CD4-positive, alpha-beta memory T cell (primary cell): ENCODE data around the gene LSM14B. TPM values are rescaled to one million over a fixed set of nuclear protein-coding genes. Genes with fewer than 3 reads are reported as not detected.

Source experiments
- CTCF ChIA-PET: fragments of 350-600 bp; sonication (Branson Sonifier 250); formaldehyde crosslinking; loops from one replicate; lab custom pipeline; 2021; ENCODE audit warnings: inconsistent platforms; ENCODE audit not compliant: partially characterized antibody; lab: Charles Lee
- POLR2A ChIA-PET: fragments of 350-600 bp; sonication (Branson Sonifier 250); formaldehyde crosslinking; loops from one replicate; lab custom pipeline; 2021; ENCODE audit not compliant: partially characterized antibody; lab: Charles Lee
- DNase-seq, 5 donors: peaks; one replicate each; pipeline versions ENCODE4 v3.0.0 to v3.0.0-alpha.2; 2020 to 2022; ENCODE audit warnings: mixed read lengths in 1 of 5
- H3K27ac ChIP-seq: one replicate; pipeline ENCODE4 v1.7.0; 2013; ENCODE audit warnings: low read depth, low read length
- H3K27me3 ChIP-seq: 2 replicates; pipeline ENCODE4 v1.7.0; 2013; ENCODE audit warnings: mild to moderate bottlenecking, low read length, moderate library complexity; ENCODE audit not compliant: insufficient read depth
- H3K36me3 ChIP-seq: 2 replicates; pipeline ENCODE4 v1.7.0; 2013; ENCODE audit warnings: mild to moderate bottlenecking, low read length, moderate library complexity; ENCODE audit not compliant: insufficient read depth
- H3K4me1 ChIP-seq: 2 replicates; pipeline ENCODE4 v1.7.0; 2013; ENCODE audit warnings: mild to moderate bottlenecking, low read length, moderate library complexity; ENCODE audit not compliant: insufficient read depth
- H3K4me3 ChIP-seq, 2 donors: one replicate each; pipeline ENCODE4 v1.7.0; 2013; ENCODE audit warnings: low read length in 2 of 2, mild to moderate bottlenecking in 1 of 2
- H3K9me3 ChIP-seq, 2 donors: one replicate each; pipeline ENCODE4 v1.7.0; 2013; ENCODE audit warnings: low read length in 2 of 2, control low read depth in 1 of 2; ENCODE audit not compliant: control insufficient read depth in 1 of 2
- H3K27ac Mint-ChIP-seq, 7 donors: one replicate each; pipeline ENCODE4 v1.8.0; 2020 to 2021; ENCODE audit warnings: mixed read lengths in 7 of 7, mild to moderate bottlenecking in 6 of 7, inconsistent platforms in 3 of 7, moderate library complexity in 3 of 7
- H3K27me3 Mint-ChIP-seq, 2 donors: one replicate each; pipeline ENCODE4 v1.8.0; 2020 to 2021; ENCODE audit warnings: mixed read lengths in 2 of 2
- H3K36me3 Mint-ChIP-seq, 2 donors: one replicate each; pipeline ENCODE4 v1.8.0; 2020 to 2021; ENCODE audit warnings: mixed read lengths in 2 of 2, inconsistent platforms in 1 of 2, mild to moderate bottlenecking in 1 of 2
- H3K4me1 Mint-ChIP-seq, 4 donors: one replicate each; pipeline ENCODE4 v1.8.0; 2020 to 2021; ENCODE audit warnings: mixed read lengths in 4 of 4, mild to moderate bottlenecking in 1 of 4
- H3K4me3 Mint-ChIP-seq, 8 donors: one replicate each; pipeline ENCODE4 v1.8.0; 2020 to 2021; ENCODE audit warnings: mixed read lengths in 8 of 8, mild to moderate bottlenecking in 7 of 8, moderate library complexity in 6 of 8, inconsistent platforms in 3 of 8
- H3K9me3 Mint-ChIP-seq, 8 donors: one replicate each; pipeline ENCODE4 v1.8.0; 2020 to 2021; ENCODE audit warnings: mixed read lengths in 8 of 8, mild to moderate bottlenecking in 5 of 8, inconsistent platforms in 3 of 8, moderate library complexity in 1 of 8
- intact Hi-C: fragments of 100-400 bp; cut with micrococcal nuclease; formaldehyde crosslinking; loops from one replicate; pipeline ENCODE4 v1.15.1; 2023
- polyA plus RNA-seq, 2 donors: library from polyadenylated mRNA; unstranded; fragments of 300-500 nt; fragmentation: Illumina TruSeq; gene quantifications; one replicate each; pipeline ENCODE4 v1.2.3, GENCODE V29; 2021
- total RNA-seq, 2 experiments: library from RNA; stranded (reverse); gene quantifications; one replicate each; pipeline ENCODE4 v1.2.3, GENCODE V29; 2021

LSM14B gene
- total and polyA plus RNA-seq, 4 experiments from 2014 or later: 0.78 to 50.3 (median 24.8) TPM

GRCh38 chr20:62136283-62137091 is 14.2 kb downstream of the LSM14B start:
- peaks cover 30 to 57% (median 37%) of the 10 kb centered on the region in 4 donors for H3K4me1 Mint-ChIP-seq
- Histone ChIP-seq H3K4me1 (peaks cover 19% of the 10 kb centered on the region), H3K4me3 (no peak overlapping the region), H3K27ac (no peak overlapping the region), H3K27me3 (no peaks in the 10 kb centered on the region), H3K9me3 (no peaks in the 10 kb centered on the region), H3K36me3 (peaks cover 81% of the 10 kb centered on the region)
- intact Hi-C loops: loop anchor here (1.0 to 5.0 kb wide), 4 partner anchors 70 to 246 kb away; no protein-coding TSS in a partner anchor
- H3K4me3 Mint-ChIP-seq: peak overlapping the region in 1 of 8 donors; percentile 50
- H3K27ac Mint-ChIP-seq: peak overlapping the region; percentile 33 to 93 (median 91)
- no peaks in the 10 kb centered on the region for H3K27me3 Mint-ChIP-seq
- DNase-seq: peak; percentile 69 to 74 (median 74)
- no peaks in the 10 kb centered on the region for H3K9me3 Mint-ChIP-seq
- POLR2A ChIA-PET: interaction anchor here (1.1 to 3.1 kb wide), 6 partner anchors 10 to 125 kb away, joined by 3 to 22 read pairs (median 15); partner anchors contain the start of gene LSM14B
- peaks cover 36 to 89% of the 10 kb centered on the region in 2 donors for H3K36me3 Mint-ChIP-seq
- CTCF ChIA-PET: interaction anchor here (0.7 to 6.8 kb wide), 12 partner anchors 9 to 126 kb away, joined by 3 to 114 read pairs (median 6); partner anchors contain the start of genes LSM14B and TAF4

- peak overlapping the region; percentile 33 to 93 (median 91) for H3K27ac Mint-ChIP-seq
- H3K4me1 ChIP-seq: peaks cover 24% of the 10 kb centered on the region
- no peak overlapping the region for H3K4me3 ChIP-seq
- H3K9me3 ChIP-seq: no peaks in the 10 kb centered on the region
- peaks cover 33 to 89% of the 10 kb centered on the region in 2 donors for H3K36me3 Mint-ChIP-seq
- POLR2A ChIA-PET: interaction anchor here (1.5 to 2.0 kb wide), 5 partner anchors 15 to 126 kb away, joined by 5 to 22 read pairs (median 9); partner anchors contain the start of gene LSM14B
- DNase-seq: no peak
- no peak overlapping the region for H3K27ac ChIP-seq
- intact Hi-C loops: loop anchor here (1.0 to 5.0 kb wide), 4 partner anchors 70 to 245 kb away; no protein-coding TSS in a partner anchor
- no peaks in the 10 kb centered on the region for H3K27me3 Mint-ChIP-seq
- no peaks in the 10 kb centered on the region for H3K27me3 ChIP-seq
- H3K9me3 Mint-ChIP-seq: peaks cover 0 to 2% (median 0%) of the 10 kb centered on the region in 8 donors
- peaks cover 75% of the 10 kb centered on the region for H3K36me3 ChIP-seq
- H3K4me1 Mint-ChIP-seq: peaks cover 33 to 60% (median 39%) of the 10 kb centered on the region in 4 donors
- H3K4me3 Mint-ChIP-seq: peak overlapping the region in 1 of 8 donors; percentile 50
- CTCF ChIA-PET: interaction anchor here (1.0 to 6.8 kb wide), 4 partner anchors 12 to 127 kb away, joined by 3 to 114 read pairs (median 19); no protein-coding TSS in a partner anchor
Measured at GRCh38 chr20:62137092-62137384, 14.8 kb downstream of the LSM14B start.

DNA sequence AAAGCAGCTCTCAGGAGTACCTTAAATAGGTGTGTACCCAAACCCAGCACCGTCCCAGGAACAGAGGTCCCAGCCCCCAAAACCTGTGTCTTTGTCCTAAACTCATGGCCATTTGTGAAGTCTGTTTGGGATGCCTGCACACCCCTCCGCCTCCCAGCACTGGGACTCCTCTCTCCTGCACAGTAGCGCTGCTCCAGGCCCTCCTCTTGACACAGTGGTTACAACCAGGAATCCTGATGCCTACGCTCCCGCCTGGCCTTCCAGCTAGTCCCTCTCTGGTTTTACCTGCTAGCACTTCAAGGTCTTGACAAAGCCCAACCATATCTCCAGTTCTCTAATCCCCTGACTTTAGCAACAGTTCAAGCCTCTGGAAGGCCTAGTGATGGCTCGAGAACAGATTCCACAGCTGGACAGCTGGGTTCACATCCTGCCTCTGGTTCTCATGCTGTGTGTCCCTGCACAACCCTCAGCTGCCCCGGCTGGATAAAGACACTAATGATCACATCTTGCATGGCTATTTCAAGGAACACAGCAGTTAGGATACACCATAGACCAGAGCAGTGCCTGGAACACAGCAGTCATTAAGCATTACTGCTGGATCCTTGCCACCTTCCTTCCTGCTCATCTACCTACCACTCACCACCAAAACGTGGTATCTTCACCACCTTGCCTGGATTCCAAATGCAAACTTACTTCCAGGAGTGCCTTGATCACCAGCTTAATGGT is 15.4 kb downstream of the LSM14B start:
- no peaks in the 10 kb centered on the region for H3K27me3 ChIP-seq
- ChIA-PET CTCF (interaction anchor here (1.0 to 6.8 kb wide), 4 partner anchors 12 to 127 kb away, joined by 3 to 114 read pairs (median 20); no protein-coding TSS in a partner anchor), POLR2A (interaction anchor here (0.6 to 1.7 kb wide), 5 partner anchors 16 to 127 kb away, joined by 3 to 10 read pairs (median 6); partner anchors contain the start of gene LSM14B)
- Mint-ChIP-seq H3K9me3 (peaks cover 0 to 2% (median 0%) of the 10 kb centered on the region in 8 donors), H3K4me3 (no peak overlapping the region), H3K27ac (peak overlapping the region; percentile 5 to 93 (median 66)), H3K4me1 (peaks cover 28 to 59% (median 37%) of the 10 kb centered on the region in 4 donors), H3K27me3 (no peaks in the 10 kb centered on the region), H3K36me3 (peaks cover 27 to 86% of the 10 kb centered on the region in 2 donors)
- peaks cover 26% of the 10 kb centered on the region for H3K4me1 ChIP-seq
- no peaks in the 10 kb centered on the region for H3K9me3 ChIP-seq
- H3K36me3 ChIP-seq: peaks cover 71% of the 10 kb centered on the region
- no peak for DNase-seq
- H3K27ac ChIP-seq: peak overlapping the region; percentile 8
- no peak overlapping the region for H3K4me3 ChIP-seq
- intact Hi-C loops: loop anchor here (1.0 to 5.0 kb wide), 4 partner anchors 71 to 245 kb away; no protein-coding TSS in a partner anchor

DNA sequence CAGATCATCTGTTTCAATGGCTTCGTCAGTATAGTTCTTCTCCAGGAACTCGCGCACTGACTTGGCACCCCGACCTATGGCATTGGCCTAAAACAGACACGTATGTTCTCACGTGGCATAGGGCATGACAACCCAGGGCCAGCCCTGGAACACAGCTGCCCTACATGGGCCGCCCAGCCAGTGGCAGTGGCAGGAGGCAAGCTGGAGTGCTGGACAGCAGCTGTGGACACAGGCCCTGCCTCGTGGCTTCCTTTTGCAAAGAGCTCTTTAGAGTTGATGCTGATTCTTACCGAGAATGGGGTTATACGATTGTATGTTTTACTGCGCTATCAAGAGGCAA is 15.9 kb downstream of the LSM14B start:
- peaks cover 27 to 86% of the 10 kb centered on the region in 2 donors for H3K36me3 Mint-ChIP-seq
- peaks cover 28 to 59% (median 36%) of the 10 kb centered on the region in 4 donors for H3K4me1 Mint-ChIP-seq
- Histone ChIP-seq H3K36me3 (peaks cover 68% of the 10 kb centered on the region), H3K9me3 (no peaks in the 10 kb centered on the region), H3K4me1 (peaks cover 24% of the 10 kb centered on the region), H3K27me3 (no peaks in the 10 kb centered on the region), H3K27ac (no peak overlapping the region), H3K4me3 (no peak overlapping the region)
- H3K9me3 Mint-ChIP-seq: peaks cover 0 to 2% (median 0%) of the 10 kb centered on the region in 8 donors
- ChIA-PET POLR2A (interaction anchor here (0.6 to 1.7 kb wide), 5 partner anchors 16 to 128 kb away, joined by 3 to 10 read pairs (median 6); partner anchors contain the start of gene LSM14B), CTCF (interaction anchor here (1.0 to 6.8 kb wide), 4 partner anchors 13 to 128 kb away, joined by 3 to 114 read pairs (median 20); no protein-coding TSS in a partner anchor)
- H3K4me3 Mint-ChIP-seq: no peak overlapping the region
- no peak for DNase-seq
- no peaks in the 10 kb centered on the region for H3K27me3 Mint-ChIP-seq
- intact Hi-C loops: loop anchor here (5.0 kb wide), 2 partner anchors 111 to 244 kb away; no protein-coding TSS in a partner anchor
- peak overlapping the region in 3 of 7 donors; percentile 19 to 93 (median 91) for H3K27ac Mint-ChIP-seq

- peaks cover 0 to 2% (median 0%) of the 10 kb centered on the region in 8 donors for H3K9me3 Mint-ChIP-seq
- Histone ChIP-seq H3K4me3 (no peak overlapping the region), H3K36me3 (peaks cover 63% of the 10 kb centered on the region), H3K27me3 (no peaks in the 10 kb centered on the region), H3K4me1 (peaks cover 24% of the 10 kb centered on the region), H3K9me3 (no peaks in the 10 kb centered on the region), H3K27ac (peak overlapping the region; percentile 66)
- peak overlapping the region in 3 of 7 donors; percentile 42 to 94 (median 80) for H3K27ac Mint-ChIP-seq
- no peaks in the 10 kb centered on the region for H3K27me3 Mint-ChIP-seq
- CTCF ChIA-PET: interaction anchor here (5.7 to 6.8 kb wide), 2 partner anchors 14 to 129 kb away, joined by 35 to 114 read pairs; no protein-coding TSS in a partner anchor
- no peak for DNase-seq
- H3K4me1 Mint-ChIP-seq: peaks cover 28 to 58% (median 35%) of the 10 kb centered on the region in 4 donors
- peaks cover 26 to 78% of the 10 kb centered on the region in 2 donors for H3K36me3 Mint-ChIP-seq
- H3K4me3 Mint-ChIP-seq: no peak overlapping the region
- intact Hi-C loops: loop anchor here (5.0 kb wide), 2 partner anchors 112 to 243 kb away; no protein-coding TSS in a partner anchor
- POLR2A ChIA-PET: interaction anchor here (1.0 to 1.6 kb wide), 3 partner anchors 17 to 128 kb away, joined by 4 to 5 read pairs (median 4); no protein-coding TSS in a partner anchor
Measured at GRCh38 chr20:62138912-62139311, 16.6 kb downstream of the LSM14B start.

DNA sequence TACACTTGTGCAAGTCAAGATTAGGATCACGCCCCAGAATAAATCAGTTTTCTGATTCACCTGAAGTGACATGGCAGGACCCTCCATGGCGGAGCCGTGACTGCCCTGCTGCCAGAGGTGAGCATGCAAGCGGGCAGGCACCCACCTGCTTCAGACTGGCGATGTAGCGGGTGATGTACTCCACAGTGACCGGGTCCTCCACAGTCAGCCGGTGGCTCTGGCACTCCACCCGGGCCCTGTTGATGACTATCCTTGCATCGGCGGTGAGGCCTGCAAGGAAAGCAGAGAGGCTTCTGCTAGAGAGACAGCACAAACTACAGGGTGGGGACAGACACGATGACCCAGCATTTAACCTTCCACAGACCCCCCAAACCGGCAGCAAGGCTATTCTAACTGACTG is 17.4 kb downstream of the LSM14B start:
- Histone ChIP-seq H3K27ac (peak overlapping the region; percentile 66), H3K27me3 (no peaks in the 10 kb centered on the region), H3K4me1 (peaks cover 27% of the 10 kb centered on the region), H3K36me3 (peaks cover 58% of the 10 kb centered on the region), H3K9me3 (no peaks in the 10 kb centered on the region), H3K4me3 (no peak overlapping the region)
- no peak overlapping the region for H3K4me3 Mint-ChIP-seq
- H3K9me3 Mint-ChIP-seq: peaks cover 0 to 2% (median 0%) of the 10 kb centered on the region in 8 donors
- H3K27ac Mint-ChIP-seq: peak overlapping the region in 5 of 7 donors; percentile 66 to 94 (median 74)
- H3K27me3 Mint-ChIP-seq: no peaks in the 10 kb centered on the region
- peaks cover 29 to 59% (median 36%) of the 10 kb centered on the region in 4 donors for H3K4me1 Mint-ChIP-seq
- DNase-seq: no peak
- H3K36me3 Mint-ChIP-seq: peaks cover 23 to 75% of the 10 kb centered on the region in 2 donors
- intact Hi-C loops: loop anchor here (5.0 kb wide), 2 partner anchors 112 to 243 kb away; no protein-coding TSS in a partner anchor
- ChIA-PET POLR2A (interaction anchor here (1.0 to 1.2 kb wide), 2 partner anchors 18 to 129 kb away, joined by 4 read pairs; no protein-coding TSS in a partner anchor), CTCF (interaction anchor here (6.8 kb wide), 1 partner anchor 129 kb away, joined by 114 read pairs; no protein-coding TSS in a partner anchor)
